Measurements from ENCODE around the gene DCP2.

The DCP2 gene

DNA sequence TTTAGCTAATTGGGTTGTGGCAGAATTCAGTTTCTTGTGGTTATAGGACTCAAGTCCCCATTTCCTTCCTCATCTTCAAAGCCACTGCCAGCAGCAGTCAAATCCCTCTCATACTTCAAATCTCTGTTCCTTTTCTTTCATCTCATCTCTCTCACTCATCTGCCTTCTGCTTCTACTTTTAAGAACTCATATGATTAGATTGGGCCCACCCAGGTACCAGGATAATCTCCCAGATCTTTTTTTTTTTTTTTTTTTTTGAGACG is 46.6 kb upstream of the DCP2 start:
- TF ChIP-seq ZNF184 (tag by site-specific recombination; IDR thresholded peaks at IDR 0.05), result no peak
- TF ChIP-seq ZNF76 (tag by site-specific recombination; IDR thresholded peaks at IDR 0.05; ENCODE audit: borderline replicate concordance, low read depth), result no peak
- TF ChIP-seq ZNF174 (tag by site-specific recombination; IDR thresholded peaks at IDR 0.05), result no peak
- TF ChIP-seq ZNF121 (tag by site-specific recombination; IDR thresholded peaks at IDR 0.05), result no peak
- TF ChIP-seq ZNF768 (tag by site-specific recombination; IDR thresholded peaks at IDR 0.05), result no peak
- TF ChIP-seq, protein P1, sequence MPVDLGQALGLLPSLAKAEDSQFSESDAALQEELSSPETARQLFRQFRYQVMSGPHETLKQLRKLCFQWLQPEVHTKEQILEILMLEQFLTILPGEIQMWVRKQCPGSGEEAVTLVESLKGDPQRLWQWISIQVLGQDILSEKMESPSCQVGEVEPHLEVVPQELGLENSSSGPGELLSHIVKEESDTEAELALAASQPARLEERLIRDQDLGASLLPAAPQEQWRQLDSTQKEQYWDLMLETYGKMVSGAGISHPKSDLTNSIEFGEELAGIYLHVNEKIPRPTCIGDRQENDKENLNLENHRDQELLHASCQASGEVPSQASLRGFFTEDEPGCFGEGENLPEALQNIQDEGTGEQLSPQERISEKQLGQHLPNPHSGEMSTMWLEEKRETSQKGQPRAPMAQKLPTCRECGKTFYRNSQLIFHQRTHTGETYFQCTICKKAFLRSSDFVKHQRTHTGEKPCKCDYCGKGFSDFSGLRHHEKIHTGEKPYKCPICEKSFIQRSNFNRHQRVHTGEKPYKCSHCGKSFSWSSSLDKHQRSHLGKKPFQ (tag by site-specific recombination; IDR thresholded peaks at IDR 0.05), result no peak
- no peak for TF ChIP-seq ZNF624 (tag by site-specific recombination; IDR thresholded peaks at IDR 0.05)
- TF ChIP-seq ZNF302 (tag by site-specific recombination; IDR thresholded peaks at IDR 0.05; ENCODE audit: low read depth), result no peak
- no peak for TF ChIP-seq ZNF211 (tag by site-specific recombination; IDR thresholded peaks at IDR 0.05; ENCODE audit: low read depth)
- TF ChIP-seq, protein P2, sequence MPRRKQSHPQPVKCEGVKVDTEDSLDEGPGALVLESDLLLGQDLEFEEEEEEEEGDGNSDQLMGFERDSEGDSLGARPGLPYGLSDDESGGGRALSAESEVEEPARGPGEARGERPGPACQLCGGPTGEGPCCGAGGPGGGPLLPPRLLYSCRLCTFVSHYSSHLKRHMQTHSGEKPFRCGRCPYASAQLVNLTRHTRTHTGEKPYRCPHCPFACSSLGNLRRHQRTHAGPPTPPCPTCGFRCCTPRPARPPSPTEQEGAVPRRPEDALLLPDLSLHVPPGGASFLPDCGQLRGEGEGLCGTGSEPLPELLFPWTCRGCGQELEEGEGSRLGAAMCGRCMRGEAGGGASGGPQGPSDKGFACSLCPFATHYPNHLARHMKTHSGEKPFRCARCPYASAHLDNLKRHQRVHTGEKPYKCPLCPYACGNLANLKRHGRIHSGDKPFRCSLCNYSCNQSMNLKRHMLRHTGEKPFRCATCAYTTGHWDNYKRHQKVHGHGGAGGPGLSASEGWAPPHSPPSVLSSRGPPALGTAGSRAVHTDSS (tag by site-specific recombination; IDR thresholded peaks at IDR 0.05), result no peak
- no peak for TF ChIP-seq ZNF792 (tag by site-specific recombination; IDR thresholded peaks at IDR 0.05)
- no peak for TF ChIP-seq ZNF626 (tag by site-specific recombination; IDR thresholded peaks at IDR 0.05)
- TF ChIP-seq ZNF776 (tag by site-specific recombination; IDR thresholded peaks at IDR 0.05; ENCODE audit: borderline replicate concordance), result no peak
- no peak for TF ChIP-seq REPIN1 (tag by site-specific recombination; IDR thresholded peaks at IDR 0.05; ENCODE audit: low read depth)
- no peak for TF ChIP-seq ZFP3 (tag by site-specific recombination; IDR thresholded peaks at IDR 0.05; ENCODE audit: low read depth)
- TF ChIP-seq ZNF660 (tag by site-specific recombination; IDR thresholded peaks at IDR 0.05), result no peak
- no peak for TF ChIP-seq GLIS2 (tag by site-specific recombination; IDR thresholded peaks at IDR 0.05)
- TF ChIP-seq ZNF785 (tag by site-specific recombination; IDR thresholded peaks at IDR 0.05), result no peak
- CTCF ChIA-PET, result no interaction called here
- Histone ChIP-seq H3K9me3 (ENCODE audit: control insufficient read depth, insufficient read depth, low read depth, low read length) (no peaks in the 10 kb centered on the region), H3K36me3 (ENCODE audit: control insufficient read depth in 2 of 2, insufficient read depth in 1 of 2, low read length in 2 of 2) (no peaks in the 10 kb centered on the region), H3K27ac (ENCODE audit: extremely low read depth, low read depth, low read length) (no peak overlapping the region), H3K4me1 (ENCODE audit: control insufficient read depth, insufficient read depth, low read length) (no peaks in the 10 kb centered on the region; the same call in 1 of the 2 replicates), H3K4me3 (ENCODE audit: low read depth, low read length) (no peak overlapping the region)
- POLR2A ChIA-PET, result interaction anchor here (0.6 to 0.7 kb wide), 2 partner anchors 10 to 46 kb away, joined by 4 to 5 read pairs; no protein-coding TSS in a partner anchor

DNA sequence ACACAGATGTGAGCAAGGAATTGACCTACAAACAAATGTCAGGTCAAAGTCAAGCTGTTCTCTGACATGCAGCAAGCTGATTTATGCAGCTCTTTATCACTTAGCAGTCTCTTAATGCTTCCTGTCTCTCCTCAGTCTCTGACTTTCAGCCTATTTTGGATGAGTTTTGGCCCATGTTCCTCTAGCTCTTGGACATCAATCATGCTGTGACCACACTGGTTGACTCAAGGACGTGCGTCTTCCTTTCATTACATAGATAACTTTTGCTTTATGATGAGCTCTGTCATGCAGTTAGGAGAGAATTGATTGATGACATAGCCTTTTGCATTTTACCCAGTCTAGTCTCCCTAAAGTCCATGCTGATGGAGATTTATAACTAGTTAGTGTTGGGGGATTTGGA is 45.1 kb upstream of the DCP2 start:
- CTCF ChIA-PET, result no interaction called here
- no peak overlapping the region for H3K4me3 ChIP-seq (ENCODE audit: low read depth, low read length)
- no peaks in the 10 kb centered on the region for H3K9me3 ChIP-seq (ENCODE audit: control insufficient read depth, insufficient read depth, low read depth, low read length)
- H3K36me3 ChIP-seq (ENCODE audit: control insufficient read depth in 2 of 2, insufficient read depth in 1 of 2, low read length in 2 of 2), result no peaks in the 10 kb centered on the region
- POLR2A ChIA-PET, result interaction anchor here (0.8 to 1.4 kb wide), 4 partner anchors 8 to 70 kb away, joined by 3 to 7 read pairs (median 4); partner anchors contain the start of genes DCP2, REEP5 and SRP19
- no peaks in the 10 kb centered on the region; the same call in 1 of the 2 replicates for H3K4me1 ChIP-seq (ENCODE audit: control insufficient read depth, insufficient read depth, low read length)
- H3K27ac ChIP-seq (ENCODE audit: extremely low read depth, low read depth, low read length), result no peak overlapping the region
- TF ChIP-seq FEZF1 (tag by site-specific recombination; IDR thresholded peaks at IDR 0.05), result peak; percentile 86
- 0 out of 2 replicates have a peak, but pooled peaks have one; percentile 16 for TF ChIP-seq ZNF629 (tag by site-specific recombination; IDR thresholded peaks at IDR 0.05)
- peak; percentile 36; the same call in 1 of the 2 replicates for TF ChIP-seq ZIC2 (tag by site-specific recombination; IDR thresholded peaks at IDR 0.05)
- peak; percentile 75 for TF ChIP-seq ZXDB (tag by site-specific recombination; IDR thresholded peaks at IDR 0.05)
- TF ChIP-seq, protein P2 (tag by site-specific recombination; IDR thresholded peaks at IDR 0.05), result no peak
- TF ChIP-seq, protein P3, sequence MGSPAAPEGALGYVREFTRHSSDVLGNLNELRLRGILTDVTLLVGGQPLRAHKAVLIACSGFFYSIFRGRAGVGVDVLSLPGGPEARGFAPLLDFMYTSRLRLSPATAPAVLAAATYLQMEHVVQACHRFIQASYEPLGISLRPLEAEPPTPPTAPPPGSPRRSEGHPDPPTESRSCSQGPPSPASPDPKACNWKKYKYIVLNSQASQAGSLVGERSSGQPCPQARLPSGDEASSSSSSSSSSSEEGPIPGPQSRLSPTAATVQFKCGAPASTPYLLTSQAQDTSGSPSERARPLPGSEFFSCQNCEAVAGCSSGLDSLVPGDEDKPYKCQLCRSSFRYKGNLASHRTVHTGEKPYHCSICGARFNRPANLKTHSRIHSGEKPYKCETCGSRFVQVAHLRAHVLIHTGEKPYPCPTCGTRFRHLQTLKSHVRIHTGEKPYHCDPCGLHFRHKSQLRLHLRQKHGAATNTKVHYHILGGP (tag by site-specific recombination; IDR thresholded peaks at IDR 0.05), result 0 out of 2 replicates have a peak, but pooled peaks have one; percentile 36
- TF ChIP-seq ZNF175 (tag by site-specific recombination; IDR thresholded peaks at IDR 0.05), result no peak
- TF ChIP-seq, protein P4, sequence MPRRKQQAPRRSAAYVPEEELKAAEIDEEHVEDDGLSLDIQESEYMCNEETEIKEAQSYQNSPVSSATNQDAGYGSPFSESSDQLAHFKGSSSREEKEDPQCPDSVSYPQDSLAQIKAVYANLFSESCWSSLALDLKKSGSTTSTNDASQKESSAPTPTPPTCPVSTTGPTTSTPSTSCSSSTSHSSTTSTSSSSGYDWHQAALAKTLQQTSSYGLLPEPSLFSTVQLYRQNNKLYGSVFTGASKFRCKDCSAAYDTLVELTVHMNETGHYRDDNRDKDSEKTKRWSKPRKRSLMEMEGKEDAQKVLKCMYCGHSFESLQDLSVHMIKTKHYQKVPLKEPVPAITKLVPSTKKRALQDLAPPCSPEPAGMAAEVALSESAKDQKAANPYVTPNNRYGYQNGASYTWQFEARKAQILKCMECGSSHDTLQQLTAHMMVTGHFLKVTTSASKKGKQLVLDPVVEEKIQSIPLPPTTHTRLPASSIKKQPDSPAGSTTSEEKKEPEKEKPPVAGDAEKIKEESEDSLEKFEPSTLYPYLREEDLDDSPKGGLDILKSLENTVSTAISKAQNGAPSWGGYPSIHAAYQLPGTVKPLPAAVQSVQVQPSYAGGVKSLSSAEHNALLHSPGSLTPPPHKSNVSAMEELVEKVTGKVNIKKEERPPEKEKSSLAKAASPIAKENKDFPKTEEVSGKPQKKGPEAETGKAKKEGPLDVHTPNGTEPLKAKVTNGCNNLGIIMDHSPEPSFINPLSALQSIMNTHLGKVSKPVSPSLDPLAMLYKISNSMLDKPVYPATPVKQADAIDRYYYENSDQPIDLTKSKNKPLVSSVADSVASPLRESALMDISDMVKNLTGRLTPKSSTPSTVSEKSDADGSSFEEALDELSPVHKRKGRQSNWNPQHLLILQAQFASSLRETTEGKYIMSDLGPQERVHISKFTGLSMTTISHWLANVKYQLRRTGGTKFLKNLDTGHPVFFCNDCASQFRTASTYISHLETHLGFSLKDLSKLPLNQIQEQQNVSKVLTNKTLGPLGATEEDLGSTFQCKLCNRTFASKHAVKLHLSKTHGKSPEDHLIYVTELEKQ (tag by site-specific recombination; IDR thresholded peaks at IDR 0.05; ENCODE audit: borderline replicate concordance), result no peak
- no peak for TF ChIP-seq ZSCAN16 (tag by site-specific recombination; IDR thresholded peaks at IDR 0.05)
- TF ChIP-seq ZEB2 (tag by site-specific recombination; IDR thresholded peaks at IDR 0.05), result peak; percentile 71
- TF ChIP-seq ZNF843 (tag by site-specific recombination; IDR thresholded peaks at IDR 0.05), result peak; percentile 84

Measured in HEK293 (cell line).